GM12892 (cell line): Measurements from ENCODE around the gene MMAB.

Experiments
- POLR2A ChIP-seq: IDR thresholded peaks from 2 replicates; pipeline ENCODE4 v1.6.1; 2011; ENCODE audit warnings: low read depth, low read length, control low read depth
- POLR2AphosphoS5 ChIP-seq: IDR thresholded peaks from 2 replicates; pipeline ENCODE4 v1.6.1; 2011; ENCODE audit warnings: low read depth, low read length, control low read depth
- TAF1 ChIP-seq: IDR thresholded peaks from 2 replicates; pipeline ENCODE4 v1.6.1; 2011; ENCODE audit warnings: low read depth, mild to moderate bottlenecking, control low read depth, low read length, borderline replicate concordance

- no peak for TF ChIP-seq POLR2AphosphoS5
- TF ChIP-seq POLR2A: no peak
- TF ChIP-seq TAF1: no peak
Measured at GRCh38 chr12:109566424-109566823, 6.9 kb downstream of the MMAB start.
